AG09309 (cell line): Measurements from ENCODE around the gene HOXA4.

Experiments used
- DNase-seq: peaks from one replicate; pipeline ENCODE4 v3.0.0-alpha.2; 2010; ENCODE audit warnings: low read depth
- H3K4me3 ChIP-seq: 2 replicates; pipeline ENCODE4 v1.5.1; 2011; ENCODE audit warnings: mild to moderate bottlenecking, low read depth, low read length, moderate library complexity; ENCODE audit not compliant: control insufficient read depth
- CTCF ChIP-seq: IDR thresholded peaks from 2 replicates; pipeline ENCODE4 v1.5.1; 2011; ENCODE audit warnings: mild to moderate bottlenecking, low read depth, low read length, inconsistent platforms; ENCODE audit not compliant: insufficient read depth, control insufficient read depth; ENCODE audit errors: missing control alignments

The HOXA4 gene

DNA sequence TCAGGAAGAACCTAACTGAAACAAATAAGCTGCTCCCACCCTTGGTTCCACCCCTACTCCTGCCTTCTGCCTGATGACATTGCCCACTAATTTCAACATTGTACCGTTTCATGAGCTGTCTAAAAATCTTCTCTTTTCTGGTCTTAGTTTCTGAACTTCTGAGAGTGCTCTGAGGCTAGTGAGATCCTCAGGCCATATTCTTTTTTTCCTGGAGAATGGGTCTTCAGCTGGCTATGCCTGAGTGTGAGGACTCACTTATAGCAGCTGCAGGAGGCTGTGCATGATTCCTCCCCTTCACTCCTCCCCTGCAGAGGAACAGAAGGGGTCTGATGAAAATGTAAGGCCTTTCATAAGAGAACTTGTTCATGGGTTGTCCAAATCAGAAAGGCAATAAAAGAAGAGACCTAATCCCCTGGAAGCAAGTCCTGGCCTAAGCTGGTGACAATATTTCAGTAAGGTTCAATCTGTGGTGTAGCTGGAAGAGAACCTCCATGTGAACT is 11.1 kb downstream of the HOXA4 start:
- DNase-seq = no peak
- H3K4me3 ChIP-seq = no peak overlapping the region
- TF ChIP-seq CTCF = no peak

- no peak for TF ChIP-seq CTCF
- DNase-seq = no peak
- H3K4me3 ChIP-seq = no peak overlapping the region
Measured at GRCh38 chr7:27118580-27118979, 12.0 kb downstream of the HOXA4 start.

- no peak for DNase-seq
- no peak for TF ChIP-seq CTCF
- no peak overlapping the region for H3K4me3 ChIP-seq
Measured at GRCh38 chr7:27117887-27118491, 12.6 kb downstream of the HOXA4 start.

DNA sequence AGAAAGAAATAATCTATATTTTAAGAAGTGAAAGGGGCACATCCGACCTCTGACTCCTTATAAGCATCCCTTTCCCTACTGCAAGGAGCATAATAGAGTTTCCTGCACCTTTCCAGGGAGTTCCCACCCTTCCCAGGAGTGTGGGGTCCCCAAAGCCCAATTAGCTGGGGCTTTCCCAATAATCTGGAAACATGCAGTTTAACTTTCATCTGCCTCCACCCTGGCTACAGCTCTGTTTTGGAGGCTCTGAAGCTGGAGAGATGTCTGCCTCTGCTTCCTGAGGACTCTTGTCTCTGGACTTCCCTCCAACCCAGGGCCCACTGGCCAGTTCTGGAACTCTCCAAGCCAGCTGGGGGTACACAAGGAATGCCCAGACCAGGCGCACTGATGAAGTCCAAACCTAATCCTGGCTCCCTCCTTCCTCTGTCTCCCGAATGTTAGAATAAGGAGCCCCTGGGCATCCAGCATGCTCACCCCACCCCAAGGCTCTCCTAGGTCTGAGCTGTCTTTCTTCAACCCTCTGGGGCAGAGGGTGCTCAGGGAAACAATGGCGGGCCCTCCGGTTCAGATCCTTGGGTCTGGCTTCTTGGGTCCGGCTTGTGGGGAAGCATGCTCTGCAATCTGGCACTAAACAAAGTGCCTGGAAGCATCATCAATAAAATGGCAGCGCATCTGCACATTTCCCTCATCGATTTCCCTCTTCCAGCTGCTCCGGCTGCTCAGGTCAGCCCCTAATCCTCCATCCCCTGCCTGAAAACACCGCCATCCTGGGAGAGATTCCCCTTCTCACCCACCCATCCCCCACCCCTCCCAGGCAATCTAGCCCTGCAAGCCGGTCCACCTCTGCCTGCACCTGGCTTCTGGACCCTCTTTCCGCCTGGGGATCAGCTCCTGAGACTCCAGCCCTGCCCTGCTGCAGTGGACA is 13.3 kb downstream of the HOXA4 start:
- DNase-seq = no peak
- TF ChIP-seq CTCF = no peak
- no peak overlapping the region for H3K4me3 ChIP-seq

DNA sequence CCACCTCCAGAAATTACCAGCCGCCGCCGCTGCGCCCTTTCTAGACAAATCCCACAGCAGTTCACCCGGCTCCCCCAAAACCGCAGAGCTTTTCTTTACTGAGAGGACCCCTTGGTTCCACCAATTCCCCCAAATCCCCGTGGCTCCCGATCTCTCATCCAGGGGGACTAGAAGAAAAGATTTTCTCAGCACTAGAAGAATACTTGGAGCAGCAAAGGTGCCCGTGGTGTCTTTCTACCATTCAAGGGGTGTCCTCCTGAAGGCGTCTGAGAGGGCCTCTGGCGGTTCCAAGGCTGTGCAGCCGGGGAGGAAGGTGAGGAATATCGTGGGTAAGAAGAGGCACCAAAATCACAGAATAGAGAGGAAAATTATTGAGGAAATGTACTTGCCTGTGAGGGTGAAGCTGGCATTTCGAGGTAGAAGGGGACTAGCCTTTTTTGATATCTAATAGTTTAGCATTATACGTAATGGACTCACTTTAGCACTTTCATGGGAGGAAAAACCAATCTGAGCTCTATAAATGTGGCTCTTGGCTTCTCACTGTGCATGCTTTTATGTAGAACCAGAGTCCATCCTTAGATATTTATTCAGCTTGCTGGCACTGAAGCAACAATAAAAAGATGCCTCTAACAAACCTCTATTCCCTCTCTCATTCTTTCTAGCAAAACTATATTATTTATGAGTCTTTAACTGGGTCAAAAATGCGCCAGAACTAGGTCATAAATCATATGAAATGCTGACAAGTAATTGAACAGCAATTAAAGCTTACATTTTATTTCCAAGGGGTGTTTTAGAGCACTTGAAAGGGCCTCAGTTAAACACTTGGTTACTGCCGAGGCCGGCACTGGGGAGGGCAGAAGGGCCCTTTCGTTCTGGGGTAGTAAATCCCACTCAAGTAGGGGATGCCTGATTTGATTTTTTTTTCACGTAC is 14.3 kb downstream of the HOXA4 start:
- H3K4me3 ChIP-seq = no peak overlapping the region
- DNase-seq = no peak
- no peak for TF ChIP-seq CTCF
